Fibroblast of lung (primary cell): ENCODE results near the gene GCC2.
"Not testable (repeated sequence)": the region's sequence is repeated elsewhere in the genome, so short reads cannot be mapped to it uniquely, and the experiment has no call there.

Experiments
- CTCF ChIP-seq, 2 donors: IDR thresholded peaks in 1 of 2; conservative IDR thresholded peaks in 1 of 2; 1 replicate in 1 of 2; 2 replicates in 1 of 2; pipeline ENCODE4 v1.5.1; 2011 to 2012; ENCODE audit warnings: low read length in 2 of 2, control low read depth in 1 of 2, inconsistent platforms in 1 of 2, low read depth in 1 of 2, mild to moderate bottlenecking in 1 of 2
- EZH2 ChIP-seq: IDR thresholded peaks from 2 replicates; pipeline ENCODE4 v1.5.1; 2012; ENCODE audit warnings: low read length, control low read depth, mild to moderate bottlenecking; ENCODE audit errors: missing control alignments

- not testable (repeated sequence) for TF ChIP-seq CTCF (conservative IDR thresholded peaks at IDR 0.05 in 1 of 2, IDR thresholded peaks at IDR 0.05 in 1 of 2; ENCODE audit: low read depth in 1 of 2, low read length in 2 of 2); EZH2
Observed at GRCh38 chr2:108514478-108514877, 65.5 kb downstream of the GCC2 start.
